ENCODE results near the gene POLD2. TPM values are rescaled to one million over a fixed set of nuclear protein-coding genes. Genes with fewer than 3 reads are reported as not detected.
A peak's percentile ranks its signal among the peaks of the same experiment; 100 is the strongest.

POLD2 gene
- total and polyA plus RNA-seq, 2 of the 13 experiments (the other 11 are each of a cell fraction or from before 2014, with no cell fraction given): 87.6 to 95.1 TPM

GRCh38 chr7:44101303-44101965, 21.9 kb downstream of the POLD2 start (continued):
- TF ChIP-seq E2F2 (CRISPR knock-in tag; IDR thresholded peaks at IDR 0.05; ENCODE audit: borderline replicate concordance) (no peak), SOX13 (IDR thresholded peaks at IDR 0.05) (no peak), SOX13 (CRISPR knock-in tag; conservative IDR thresholded peaks at IDR 0.05 in 1 of 2, IDR thresholded peaks at IDR 0.05 in 1 of 2) (no peak), SNAPC5 (CRISPR knock-in tag; IDR thresholded peaks at IDR 0.05; ENCODE audit: borderline replicate concordance) (no peak), ZNF253 (CRISPR knock-in tag; IDR thresholded peaks at IDR 0.05; ENCODE audit: borderline replicate concordance) (no peak), GTF3A (CRISPR knock-in tag; conservative IDR thresholded peaks at IDR 0.05) (no peak), HDAC2 (CRISPR knock-in tag; IDR thresholded peaks at IDR 0.05) (no peak), XBP1 (CRISPR knock-in tag; IDR thresholded peaks at IDR 0.05) (no peak), ZNF709 (CRISPR knock-in tag; IDR thresholded peaks at IDR 0.05) (no peak), HDAC1 (CRISPR knock-in tag; IDR thresholded peaks at IDR 0.05) (0 out of 2 replicates have a peak, but pooled peaks have one; percentile 39), ZNF318 (CRISPR knock-in tag; IDR thresholded peaks at IDR 0.05) (no peak), BCL6 (CRISPR knock-in tag; IDR thresholded peaks at IDR 0.05) (no peak), ZNF576 (CRISPR knock-in tag; IDR thresholded peaks at IDR 0.05) (no peak), GMEB2 (CRISPR knock-in tag; IDR thresholded peaks at IDR 0.05; ENCODE audit: low read depth) (no peak), CREM (IDR thresholded peaks at IDR 0.05) (no peak), CREM (CRISPR knock-in tag; IDR thresholded peaks at IDR 0.05) (no peak), HDAC6 (IDR thresholded peaks at IDR 0.05; ENCODE audit: low read depth, low read length) (no peak), SP1 (IDR thresholded peaks at IDR 0.05) (no peak), SP1 (CRISPR knock-in tag; IDR thresholded peaks at IDR 0.05) (no peak), NFKBIZ (CRISPR knock-in tag; IDR thresholded peaks at IDR 0.05) (no peak), ZBTB7B (CRISPR knock-in tag; IDR thresholded peaks at IDR 0.05) (no peak)
